Thymus (tissue), 11 donors: ENCODE results near the gene DSN1. TPM values are rescaled to one million over a fixed set of nuclear protein-coding genes. Genes with fewer than 3 reads are reported as not detected.

ENCODE experiments used
- DNase-seq, 9 donors: peaks; one replicate each; pipeline ENCODE4 v3.0.0-alpha.2; 2013; ENCODE audit warnings: low spot score in 9 of 9, low read depth in 6 of 9, missing footprints in 1 of 9
- H3K27ac ChIP-seq, 2 donors: one replicate each; pipeline ENCODE4 v1.5.1; 2013; ENCODE audit warnings: control low read depth in 1 of 2, low read depth in 1 of 2, low read length in 1 of 2, mild to moderate bottlenecking in 1 of 2, moderate library complexity in 1 of 2
- H3K27me3 ChIP-seq, 2 donors: one replicate each; pipeline ENCODE4 v1.5.1; 2013; ENCODE audit warnings: low read length in 1 of 2; ENCODE audit not compliant: control insufficient read depth in 2 of 2, insufficient read depth in 1 of 2
- H3K36me3 ChIP-seq, 2 donors: one replicate each; pipeline ENCODE4 v1.5.1; 2013; ENCODE audit warnings: low read length in 1 of 2, mild to moderate bottlenecking in 1 of 2, moderate library complexity in 1 of 2; ENCODE audit not compliant: control insufficient read depth in 2 of 2, insufficient read depth in 2 of 2
- H3K4me1 ChIP-seq, 2 donors: one replicate each; pipeline ENCODE4 v1.5.1; 2013; ENCODE audit warnings: low read length in 2 of 2; ENCODE audit not compliant: control insufficient read depth in 2 of 2, insufficient read depth in 2 of 2
- H3K4me3 ChIP-seq, 2 donors: one replicate each; pipeline ENCODE4 v1.5.1; 2013; ENCODE audit warnings: low read length in 2 of 2, control low read depth in 1 of 2, mild to moderate bottlenecking in 1 of 2
- H3K9me3 ChIP-seq, 2 donors: one replicate each; pipeline ENCODE4 v1.5.1; 2013; ENCODE audit warnings: low read length in 1 of 2, mild to moderate bottlenecking in 1 of 2; ENCODE audit not compliant: control insufficient read depth in 2 of 2, insufficient read depth in 1 of 2
- WGBS: extraction: QIAGEN DNeasy Blood & Tissue Kit; methylation state at CpG from one replicate; pipeline ENCODE4 v1.1.7; 2013; 5-methylcytosine and 5-hydroxymethylcytosine counted together
- polyA plus RNA-seq: library from polyadenylated mRNA; stranded (reverse); fragments of 200-250 nt; gene quantifications from one replicate; pipeline ENCODE4 v1.2.3, GENCODE V29; 2013
- total RNA-seq: library from RNA; stranded (reverse); fragments of 120-200 nt; gene quantifications from one replicate; pipeline ENCODE4 v1.2.4, GENCODE V29; 2013
- donor health status: healthy.

Gene DSN1
- total and polyA plus RNA-seq, 2 donors = 16.4 to 20.6 TPM

GRCh38 chr20:36775826-36776225 is 2.3 kb upstream of the DSN1 start:
- no peak for DNase-seq
- Histone ChIP-seq H3K36me3 (peaks cover under 1 to 2% of the 10 kb centered on the region in 2 donors), H3K9me3 (no peaks in the 10 kb centered on the region), H3K27me3 (no peaks in the 10 kb centered on the region), H3K27ac (no peak overlapping the region), H3K4me1 (peaks cover 8 to 28% of the 10 kb centered on the region in 2 donors), H3K4me3 (no peak overlapping the region)
- 91% methylated on average over 3 of the region's 3 CpGs for WGBS

DNA sequence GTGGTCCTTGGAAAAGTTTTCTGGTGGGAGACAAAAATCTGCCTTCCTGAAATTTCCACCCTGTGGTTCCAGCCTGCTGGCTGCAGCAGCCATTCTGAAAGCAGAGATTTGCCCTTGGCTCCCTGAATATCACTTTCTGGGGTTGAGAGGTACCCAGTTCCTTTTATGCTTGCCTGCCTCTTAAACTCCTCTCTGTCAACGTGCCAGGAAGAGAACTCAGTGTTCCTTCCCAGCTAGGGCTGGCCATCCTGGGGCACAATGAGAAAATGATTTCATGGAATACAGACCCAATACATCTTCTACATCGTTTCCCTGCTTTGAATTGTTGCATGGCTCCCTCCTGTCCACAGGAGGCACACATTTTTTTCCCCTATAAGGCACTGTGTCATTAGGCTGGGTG is 1.6 kb upstream of the DSN1 start:
- Histone ChIP-seq H3K27ac (no peak overlapping the region), H3K36me3 (peaks cover 5 to 7% of the 10 kb centered on the region in 2 donors), H3K4me1 (peaks cover 8 to 28% of the 10 kb centered on the region in 2 donors), H3K27me3 (no peaks in the 10 kb centered on the region), H3K4me3 (no peak overlapping the region), H3K9me3 (no peaks in the 10 kb centered on the region)
- DNase-seq = no peak
- WGBS = 95% methylated on average over 2 of the region's 2 CpGs

DNA sequence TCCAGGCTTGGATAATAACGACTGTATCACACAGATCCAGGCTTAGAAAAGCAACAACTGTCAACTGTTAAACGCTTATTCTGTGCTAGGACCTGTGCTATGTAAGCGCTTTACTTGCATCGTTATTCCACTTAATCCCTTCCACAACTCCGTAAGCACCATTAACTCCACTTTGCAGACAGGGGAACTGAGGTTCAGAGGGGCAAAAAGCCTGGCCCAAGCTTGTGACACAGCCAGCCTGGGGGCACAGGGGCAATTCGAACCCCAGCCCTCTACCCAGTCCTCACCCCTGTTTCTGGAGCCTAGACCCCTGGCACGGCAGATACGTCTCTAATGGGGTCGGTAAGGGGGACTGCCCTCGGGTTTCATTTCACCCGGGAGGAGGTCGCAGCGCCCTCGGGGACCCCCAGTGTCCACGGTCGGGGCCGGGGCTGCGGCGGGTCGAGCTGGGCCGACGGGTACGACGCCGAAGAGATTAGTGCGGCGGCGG is 411 bp downstream of the DSN1 start:
- no peaks in the 10 kb centered on the region for H3K27me3 ChIP-seq
- WGBS = 4% methylated on average over 28 of the region's 28 CpGs
- H3K9me3 ChIP-seq = no peaks in the 10 kb centered on the region
- peak overlapping the region; percentile 3 to 19 for H3K27ac ChIP-seq
- peak overlapping the region; percentile 74 to 76 for H3K4me3 ChIP-seq
- DNase-seq = peak in 3 of 9 donors; percentile 6 to 21 (median 11)
- peaks cover 5 to 8% of the 10 kb centered on the region in 2 donors for H3K36me3 ChIP-seq
- H3K4me1 ChIP-seq = peaks cover 8 to 28% of the 10 kb centered on the region in 2 donors

DNA sequence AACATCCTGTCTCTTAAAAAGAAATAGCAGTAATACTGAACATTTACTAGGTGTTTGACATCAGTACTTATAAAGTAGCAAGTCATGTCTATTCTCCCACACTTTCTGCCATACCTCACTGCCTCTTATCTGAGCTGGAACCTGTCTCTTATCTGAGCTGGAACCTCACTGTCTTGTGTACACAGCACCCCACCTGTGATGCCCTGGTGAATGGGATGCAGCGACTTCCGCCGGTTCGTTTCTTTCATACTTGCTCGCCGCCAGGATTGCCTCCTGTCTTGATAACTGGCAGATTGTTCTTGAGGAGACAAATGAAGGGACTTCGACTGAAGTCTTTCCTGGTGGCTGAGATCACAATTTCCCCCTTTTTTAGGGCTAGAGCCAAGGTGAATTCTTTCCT is 2.9 kb downstream of the DSN1 start:
- no peaks in the 10 kb centered on the region for H3K27me3 ChIP-seq
- no peak for DNase-seq
- H3K9me3 ChIP-seq = no peaks in the 10 kb centered on the region
- H3K4me3 ChIP-seq = no peak overlapping the region
- H3K27ac ChIP-seq = no peak overlapping the region
- H3K4me1 ChIP-seq = peaks cover 8 to 19% of the 10 kb centered on the region in 2 donors
- peaks cover 8 to 14% of the 10 kb centered on the region in 2 donors for H3K36me3 ChIP-seq
- 96% methylated on average over 7 of the region's 7 CpGs for whole genome bisulfite sequencing

DNA sequence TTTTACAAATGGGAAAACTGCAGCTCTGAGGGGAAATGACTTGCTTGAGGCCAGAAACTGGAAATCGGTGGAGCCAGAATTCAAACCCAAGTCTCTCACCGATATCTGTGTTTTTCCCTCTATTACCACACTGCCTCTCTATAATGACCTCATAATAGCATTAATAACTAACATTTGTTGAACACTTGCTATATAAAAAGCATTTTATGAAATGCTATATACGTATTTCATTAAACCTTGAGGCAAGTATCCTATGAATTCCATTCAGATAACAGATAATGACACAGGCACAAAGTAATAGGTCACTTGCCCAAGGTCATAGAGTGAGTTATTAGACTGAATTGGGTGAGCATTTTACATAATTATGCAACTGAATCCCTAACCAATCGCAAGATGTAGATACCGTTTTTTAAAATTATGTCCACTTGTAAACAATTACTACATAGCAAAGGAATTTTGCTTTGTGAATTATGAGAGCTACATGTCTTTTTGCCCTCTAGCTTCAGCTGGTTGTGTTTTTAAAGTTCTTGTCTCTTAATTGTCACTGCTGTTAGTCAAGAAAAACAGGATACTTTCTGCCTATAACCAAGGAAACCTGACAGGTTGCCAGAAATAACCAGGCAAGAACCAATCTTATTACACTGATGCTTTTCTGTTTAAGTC is 4.7 kb downstream of the DSN1 start:
- no peak for DNase-seq
- Histone ChIP-seq H3K4me3 (no peak overlapping the region), H3K36me3 (peaks cover 8 to 14% of the 10 kb centered on the region in 2 donors), H3K27ac (no peak overlapping the region), H3K27me3 (no peaks in the 10 kb centered on the region), H3K9me3 (no peaks in the 10 kb centered on the region), H3K4me1 (peaks cover 8 to 11% of the 10 kb centered on the region in 2 donors)
- 95% methylated on average over 5 of the region's 5 CpGs for WGBS

DNA sequence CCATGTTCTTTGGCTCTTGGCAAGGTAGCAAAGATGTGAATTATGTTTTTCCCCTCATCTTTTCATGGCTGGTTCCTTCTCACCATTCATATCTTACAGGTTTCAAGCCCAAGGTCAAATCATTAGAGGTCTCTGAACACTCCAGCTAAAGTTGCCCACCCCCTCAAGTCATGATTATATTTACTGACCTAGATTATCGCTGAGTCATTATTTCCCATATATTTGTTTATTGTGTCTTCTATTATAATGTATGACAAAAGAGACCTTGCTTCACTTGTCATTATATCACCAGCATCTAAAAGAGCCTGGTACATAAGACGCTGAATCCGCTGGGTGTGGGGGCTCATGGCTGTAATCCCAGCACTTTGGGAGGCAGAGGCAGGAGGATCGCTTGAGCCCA is 12.4 kb downstream of the DSN1 start:
- H3K27ac ChIP-seq = no peak overlapping the region
- DNase-seq = no peak
- H3K4me3 ChIP-seq = no peak overlapping the region
- no peaks in the 10 kb centered on the region for H3K4me1 ChIP-seq
- WGBS = 100% methylated on average over 4 of the region's 4 CpGs
- H3K27me3 ChIP-seq = no peaks in the 10 kb centered on the region
- H3K36me3 ChIP-seq = peaks cover 11 to 39% of the 10 kb centered on the region in 2 donors
- H3K9me3 ChIP-seq = no peaks in the 10 kb centered on the region

GRCh38 chr20:36760647-36761046 is 12.9 kb downstream of the DSN1 start:
- no peak overlapping the region for H3K4me3 ChIP-seq

GRCh38 chr20:36758276-36758675 is 15.3 kb downstream of the DSN1 start:
- no peak overlapping the region for H3K4me3 ChIP-seq
- peaks cover 14 to 56% of the 10 kb centered on the region in 2 donors for H3K36me3 ChIP-seq
- H3K9me3 ChIP-seq = no peaks in the 10 kb centered on the region
- H3K4me1 ChIP-seq = no peaks in the 10 kb centered on the region
- no peaks in the 10 kb centered on the region for H3K27me3 ChIP-seq
- WGBS = 99% methylated on average over 1 of the region's 1 CpG
- H3K27ac ChIP-seq = no peak overlapping the region
- no peak for DNase-seq

More at GRCh38 chr20:36760647-36761046, 12.9 kb downstream of the DSN1 start:
- H3K27me3 ChIP-seq = no peaks in the 10 kb centered on the region
- no peak overlapping the region for H3K27ac ChIP-seq
- peaks cover 11 to 37% of the 10 kb centered on the region in 2 donors for H3K36me3 ChIP-seq
- no peaks in the 10 kb centered on the region for H3K4me1 ChIP-seq
- DNase-seq = no peak
- no peaks in the 10 kb centered on the region for H3K9me3 ChIP-seq
- WGBS = 99% methylated on average over 6 of the region's 6 CpGs

DNA sequence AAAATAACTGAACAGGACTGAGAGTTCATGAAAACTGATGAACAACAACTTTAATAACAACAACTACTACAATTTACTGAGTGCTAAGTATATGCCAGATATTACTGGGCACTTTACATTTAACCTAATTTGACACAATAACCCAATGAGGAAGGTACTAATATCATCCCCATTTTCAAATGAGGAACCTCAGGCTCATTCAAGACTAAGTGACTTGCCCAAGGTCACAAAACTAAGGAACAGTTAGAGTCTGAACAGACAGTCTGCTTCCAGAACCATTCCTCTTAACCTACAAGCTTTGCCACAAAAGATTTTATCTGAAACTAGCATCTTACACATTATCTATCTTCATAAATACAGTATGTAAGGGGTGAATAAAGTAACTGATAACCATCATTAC is 17.1 kb downstream of the DSN1 start:
- Histone ChIP-seq H3K9me3 (no peaks in the 10 kb centered on the region), H3K4me1 (no peaks in the 10 kb centered on the region), H3K27me3 (no peaks in the 10 kb centered on the region), H3K4me3 (no peak overlapping the region), H3K27ac (no peak overlapping the region), H3K36me3 (peaks cover 25 to 70% of the 10 kb centered on the region in 2 donors)
- no peak for DNase-seq
